GM12892 (cell line): Measurements from ENCODE around the gene ARID1B.

Experiments used
- POLR2A ChIP-seq: IDR thresholded peaks from 2 replicates; pipeline ENCODE4 v1.6.1; 2011; ENCODE audit warnings: low read depth, low read length, control low read depth
- POLR2AphosphoS5 ChIP-seq: IDR thresholded peaks from 2 replicates; pipeline ENCODE4 v1.6.1; 2011; ENCODE audit warnings: low read depth, low read length, control low read depth

DNA sequence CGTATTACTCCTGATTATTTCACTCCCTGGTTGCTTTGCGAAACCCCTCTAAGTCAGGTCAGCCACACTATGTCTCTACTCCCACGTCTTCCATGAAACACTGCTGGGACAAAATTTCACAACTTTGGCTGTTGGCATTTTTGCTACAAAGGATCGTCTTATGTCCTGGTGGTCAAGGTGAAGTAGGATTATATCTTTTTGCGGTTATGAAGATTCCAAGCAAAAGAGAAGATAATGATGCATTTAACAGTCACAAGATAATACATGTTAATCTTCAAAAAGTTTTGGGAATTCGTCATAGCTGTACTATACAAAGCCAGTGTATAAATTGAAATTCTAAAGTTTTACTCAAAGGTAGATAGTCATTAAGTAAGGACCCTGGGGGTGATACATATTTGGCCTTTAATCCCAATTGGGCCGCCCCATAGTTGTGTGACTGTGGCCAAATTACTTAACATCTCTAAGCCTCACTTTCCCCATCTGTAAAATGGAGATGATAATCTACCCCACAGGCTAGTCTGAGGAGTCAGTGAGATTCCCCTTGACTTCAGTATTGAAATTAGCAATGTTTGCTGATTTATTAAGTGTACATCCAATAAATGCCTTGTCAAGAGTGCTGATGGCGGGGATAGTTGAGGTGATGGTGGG, 212.1 kb downstream of the ARID1B start:
- no peak for TF ChIP-seq POLR2A
- TF ChIP-seq POLR2AphosphoS5 = no peak
